Activated naive CD4-positive, alpha-beta T cell (primary cell): ENCODE data around the gene LTBP2.

Experiments
- DNase-seq, 4 experiments: peaks; one replicate each; lab custom pipeline; 2025; lab: John Stamatoyannopoulos, UW

LTBP2 gene

DNA sequence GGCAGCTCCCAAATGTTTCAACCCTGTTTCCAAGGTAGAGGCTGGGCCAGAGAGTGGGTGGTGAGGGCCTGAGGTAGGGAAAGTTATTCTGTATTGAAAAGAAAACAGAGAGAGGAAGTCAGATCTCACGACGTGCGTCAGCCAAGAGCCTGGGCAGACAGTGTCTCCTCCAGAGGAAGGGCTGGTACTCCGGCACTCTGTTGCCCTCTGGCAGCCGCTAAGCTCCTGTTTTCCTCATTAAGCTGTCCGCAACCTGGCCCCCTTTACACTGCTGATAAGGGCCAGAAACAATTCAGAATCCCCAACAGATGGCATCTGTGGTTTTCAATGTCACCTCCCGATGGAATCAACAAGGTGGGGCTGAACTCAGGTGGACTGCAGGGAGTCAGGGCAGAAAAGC, 26.0 kb upstream of the LTBP2 start:
- DNase-seq: no peak

DNA sequence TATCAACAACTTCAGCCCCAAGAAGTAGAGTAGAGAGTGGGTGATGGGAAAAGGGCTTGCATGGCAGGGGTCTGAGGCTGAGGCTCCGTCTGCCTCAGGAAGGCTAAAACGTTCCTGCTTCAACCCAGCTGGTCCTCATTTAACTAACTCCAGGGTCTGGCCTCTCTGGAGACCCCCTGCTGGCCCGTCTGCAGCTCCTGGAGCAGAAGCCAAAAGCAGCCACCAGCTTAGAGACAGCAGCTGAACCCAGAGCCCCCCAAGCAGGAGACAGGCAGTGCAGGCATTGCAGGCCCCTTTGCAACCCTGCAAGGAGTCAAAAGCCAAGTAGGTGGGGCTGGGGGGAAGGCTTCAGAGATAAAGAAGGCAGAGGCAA, 25.1 kb upstream of the LTBP2 start:
- DNase-seq: no peak

DNA sequence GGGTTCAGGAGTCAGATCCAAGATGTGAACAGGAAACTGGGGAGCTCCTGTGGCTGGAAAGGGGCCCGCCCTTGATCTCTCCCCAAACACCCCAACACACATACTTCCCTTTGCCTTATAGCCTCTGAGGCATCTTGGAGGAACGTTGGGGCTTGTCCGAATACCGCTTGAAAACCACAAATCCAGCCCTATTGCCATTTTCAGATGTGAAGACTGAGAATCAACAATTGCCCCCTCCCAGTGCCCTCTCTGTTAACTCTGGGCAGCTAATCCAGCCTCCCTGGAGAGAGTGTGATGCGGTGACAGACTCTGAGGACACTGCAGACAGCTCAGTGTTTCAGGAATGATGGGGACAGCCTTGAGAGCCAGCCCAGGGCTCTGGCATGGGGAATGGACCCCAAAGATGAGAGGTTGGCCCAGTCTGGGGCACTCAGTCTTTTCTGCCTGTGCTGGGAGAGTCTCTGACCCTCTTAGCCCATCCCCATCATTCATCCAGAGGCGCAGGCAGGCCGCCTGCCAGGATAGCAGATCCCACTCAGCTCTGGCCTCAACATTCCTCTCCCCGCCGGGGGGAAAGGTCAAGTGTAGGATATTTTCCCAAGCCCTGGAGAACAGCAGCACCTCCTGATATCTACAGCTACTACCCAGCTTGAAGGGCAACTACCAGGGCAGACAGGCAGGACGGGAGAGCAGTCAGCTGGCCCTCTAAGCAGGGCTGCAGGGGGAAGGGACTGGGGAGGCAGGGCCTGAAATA, 24.6 kb upstream of the LTBP2 start:
- no peak for DNase-seq

- no peak for DNase-seq
These were observed 23.8 kb upstream of the LTBP2 start for GRCh38 chr14:74635847-74636246.

GRCh38 chr14:74634964-74635363, 22.9 kb upstream of the LTBP2 start:
- DNase-seq: no peak

- no peak for DNase-seq
These were observed 22.4 kb upstream of the LTBP2 start for GRCh38 chr14:74634481-74634880.

GRCh38 chr14:74630881-74631690, 19.0 kb upstream of the LTBP2 start:
- DNase-seq: no peak

GRCh38 chr14:74628418-74628817, 16.4 kb upstream of the LTBP2 start:
- DNase-seq: no peak

GRCh38 chr14:74627076-74627475, 15.0 kb upstream of the LTBP2 start:
- no peak for DNase-seq

GRCh38 chr14:74622257-74622656, 10.2 kb upstream of the LTBP2 start:
- DNase-seq: no peak

DNA sequence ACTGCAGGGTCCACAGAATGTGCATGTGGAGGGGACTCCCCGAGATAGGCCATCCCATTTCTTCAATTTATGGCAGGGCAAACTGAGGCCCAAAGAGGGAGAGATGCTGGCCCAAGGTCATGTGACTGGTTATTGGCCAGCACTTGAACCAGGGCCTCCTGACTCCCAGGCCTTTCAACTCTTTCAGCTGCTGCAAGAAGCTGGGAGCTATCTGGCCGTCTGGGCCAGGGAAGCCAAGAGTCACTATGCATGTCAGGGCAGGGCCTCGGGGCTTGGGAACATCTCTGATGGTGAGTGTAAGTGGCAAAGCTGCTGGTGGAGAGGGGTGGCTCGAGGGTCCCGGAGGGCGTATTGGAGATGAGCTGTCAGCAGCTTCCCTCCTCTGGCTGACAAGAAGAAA, 9.5 kb upstream of the LTBP2 start:
- no peak for DNase-seq

DNA sequence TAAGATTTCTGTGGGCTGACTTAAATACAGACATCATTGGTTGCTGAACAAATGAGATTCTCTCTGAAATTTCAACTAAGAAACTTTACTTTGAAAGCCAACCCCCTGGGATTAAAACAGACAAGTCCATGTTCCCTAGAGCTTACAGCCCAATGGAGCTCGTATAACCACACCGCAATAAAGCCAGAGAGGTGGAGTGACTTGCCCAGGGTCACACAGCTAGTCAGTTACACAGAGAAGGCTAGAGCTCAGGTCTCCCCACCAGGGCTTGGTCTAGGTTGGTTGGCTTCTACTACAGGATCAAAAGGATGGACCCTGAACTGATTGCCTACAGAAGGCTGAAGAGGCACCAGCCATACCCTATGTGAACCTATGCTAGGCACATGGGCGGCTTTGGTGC, 8.9 kb upstream of the LTBP2 start:
- no peak for DNase-seq

- no peak for DNase-seq
These were observed 8.5 kb upstream of the LTBP2 start for GRCh38 chr14:74620497-74620921.

DNA sequence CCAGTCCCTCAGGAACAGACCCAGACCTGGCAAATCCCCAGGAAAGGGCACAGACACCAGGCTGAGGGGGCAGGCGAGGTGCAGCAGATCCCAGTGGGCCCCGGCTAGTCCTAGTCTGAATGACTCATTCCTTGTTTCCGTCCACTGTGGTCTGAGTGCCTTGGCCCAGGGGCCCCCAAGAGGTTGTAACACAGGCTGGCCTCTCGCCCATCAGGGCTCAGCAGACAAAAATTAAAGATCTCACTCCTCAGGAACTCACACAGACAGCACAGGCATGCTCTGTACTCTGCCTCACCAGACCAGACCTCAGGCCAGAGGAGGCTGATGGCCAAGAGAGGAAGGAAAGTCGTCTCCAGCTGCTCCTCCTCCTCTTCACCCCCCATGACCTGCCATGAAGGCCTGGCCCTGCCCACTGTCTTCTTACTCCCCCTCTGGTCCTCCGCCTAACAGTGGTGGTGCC, 7.7 kb upstream of the LTBP2 start:
- no peak for DNase-seq

GRCh38 chr14:74618078-74618952, 6.3 kb upstream of the LTBP2 start:
- peak in 2 of 4 experiments; percentile 34 to 52 for DNase-seq

GRCh38 chr14:74616996-74617700, 5.1 kb upstream of the LTBP2 start:
- DNase-seq: no peak

DNA sequence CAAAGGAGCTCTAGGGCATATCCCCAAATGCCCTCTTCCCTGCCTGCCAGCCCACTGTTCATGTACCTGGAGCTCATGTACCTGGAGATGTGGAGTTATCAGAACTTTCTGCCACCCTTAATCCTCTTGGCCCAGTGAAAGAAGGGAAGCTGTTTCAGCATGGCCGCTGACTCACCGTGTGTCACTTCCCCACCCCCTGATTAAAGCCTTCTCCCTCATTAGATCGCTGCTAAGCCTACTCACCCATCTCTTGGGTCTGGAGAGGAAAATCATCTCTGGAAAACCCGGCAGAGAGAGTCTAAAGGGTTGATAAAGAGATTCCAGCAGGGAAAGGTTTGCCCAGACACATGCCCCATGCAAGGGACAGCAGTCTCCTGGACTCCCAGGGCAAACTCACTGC, 4.5 kb upstream of the LTBP2 start:
- DNase-seq: no peak

DNA sequence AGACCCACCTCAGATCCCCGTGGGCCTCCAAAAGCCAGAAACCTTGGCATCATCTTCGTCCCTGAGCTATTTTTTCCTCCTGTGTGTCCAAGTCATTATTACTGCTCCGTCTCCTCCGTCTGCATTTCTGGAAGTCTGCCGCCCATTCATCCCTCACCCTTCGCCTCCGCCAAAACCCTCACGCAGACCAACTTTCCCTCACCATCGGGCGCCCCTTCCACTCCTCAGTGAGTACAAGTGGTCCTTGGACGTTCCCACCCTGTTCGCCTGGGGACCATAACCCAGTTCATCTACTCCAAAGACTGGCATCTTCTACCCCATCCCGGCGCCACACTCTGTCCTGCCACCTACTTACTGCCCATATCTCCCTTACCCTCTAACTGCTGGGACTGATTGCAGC, 3.7 kb upstream of the LTBP2 start:
- no peak for DNase-seq

GRCh38 chr14:74614508-74615495, 2.8 kb upstream of the LTBP2 start:
- no peak for DNase-seq

DNA sequence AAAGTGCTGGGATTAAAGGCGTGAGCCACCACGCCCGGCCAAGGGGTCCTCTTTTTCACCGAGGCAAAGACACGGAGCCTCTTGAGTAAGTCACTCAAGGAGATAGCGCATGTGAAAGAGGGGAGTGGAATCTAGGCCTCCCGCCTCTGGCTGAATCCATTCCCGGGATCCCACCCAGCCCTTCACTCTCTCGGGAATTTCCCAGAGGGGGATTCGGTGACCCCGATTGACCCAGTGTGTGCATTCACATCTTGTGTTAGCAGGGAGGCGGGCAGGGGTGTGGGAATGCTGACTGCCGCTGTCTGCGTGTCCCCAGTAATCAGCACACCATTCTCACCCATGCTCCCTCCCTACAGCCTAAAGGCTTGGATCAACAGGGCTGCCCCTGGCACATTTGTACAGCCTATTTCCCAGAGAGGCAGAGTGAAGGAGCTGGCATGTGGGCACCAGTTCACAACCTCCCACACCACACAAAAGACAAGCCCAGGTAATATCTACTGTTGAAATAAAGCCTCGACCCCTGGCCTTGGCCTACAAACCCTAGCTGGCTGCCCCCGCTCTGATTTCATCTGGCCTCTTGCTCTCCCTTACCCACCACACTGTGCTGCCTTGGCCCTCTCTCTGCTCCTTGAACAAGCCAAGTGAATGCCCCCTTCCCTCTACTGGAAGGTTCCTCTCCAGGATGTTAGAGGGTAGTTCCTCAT, 1.3 kb upstream of the LTBP2 start:
- DNase-seq: no peak
